NCI-H69 (cell line): ENCODE data around the gene RASA1.
"Not testable (repeated sequence)": the region's sequence is repeated elsewhere in the genome, so short reads cannot be mapped to it uniquely, and the experiment has no call there.

ENCODE experiments used
- DNase-seq: peaks from one replicate; lab custom pipeline; 2025; lab: John Stamatoyannopoulos, UW

The RASA1 gene

GRCh38 chr5:87282269-87282668 lies 14.6 kb downstream of the RASA1 start:
- no peak for DNase-seq

GRCh38 chr5:87287266-87287665 lies 19.6 kb downstream of the RASA1 start:
- DNase-seq, result not testable (repeated sequence)

- DNase-seq, result no peak
These were observed 31.1 kb downstream of the RASA1 start for GRCh38 chr5:87298692-87299362.

- DNase-seq, result no peak
These were observed 32.5 kb downstream of the RASA1 start for GRCh38 chr5:87300176-87300575.

GRCh38 chr5:87300744-87301143 lies 33.1 kb downstream of the RASA1 start:
- peak; percentile 34 for DNase-seq

- DNase-seq, result no peak
These were observed 34.4 kb downstream of the RASA1 start for GRCh38 chr5:87302061-87302460.

- DNase-seq, result no peak
These were observed 35.6 kb downstream of the RASA1 start for GRCh38 chr5:87303324-87303723.

GRCh38 chr5:87306090-87306489 lies 38.4 kb downstream of the RASA1 start:
- not testable (repeated sequence) for DNase-seq

GRCh38 chr5:87307796-87308423 lies 40.2 kb downstream of the RASA1 start:
- DNase-seq, result no peak

GRCh38 chr5:87311405-87312279 lies 44.0 kb downstream of the RASA1 start:
- peak; percentile 73 for DNase-seq

GRCh38 chr5:87313216-87313615 lies 45.5 kb downstream of the RASA1 start:
- DNase-seq, result no peak

GRCh38 chr5:87319469-87319868 lies 51.8 kb downstream of the RASA1 start:
- DNase-seq, result no peak

GRCh38 chr5:87321605-87322004 lies 53.9 kb downstream of the RASA1 start:
- DNase-seq, result no peak

GRCh38 chr5:87322381-87322780 lies 54.7 kb downstream of the RASA1 start:
- DNase-seq, result no peak

GRCh38 chr5:87327998-87328397 lies 60.3 kb downstream of the RASA1 start:
- DNase-seq, result no peak

- no peak for DNase-seq
These were observed 61.4 kb downstream of the RASA1 start for GRCh38 chr5:87329114-87329513.

- DNase-seq, result no peak
These were observed 72.3 kb downstream of the RASA1 start for GRCh38 chr5:87339986-87340385.

- no peak for DNase-seq
These were observed 73.0 kb downstream of the RASA1 start for GRCh38 chr5:87340716-87341115.

- DNase-seq, result no peak
These were observed 79.6 kb downstream of the RASA1 start for GRCh38 chr5:87347272-87347671.

GRCh38 chr5:87347841-87348240 lies 80.2 kb downstream of the RASA1 start:
- DNase-seq, result no peak

- no peak for DNase-seq
These were observed 86.8 kb downstream of the RASA1 start for GRCh38 chr5:87354496-87354895.

- DNase-seq, result no peak
These were observed 91.4 kb downstream of the RASA1 start for GRCh38 chr5:87359106-87359505.

- DNase-seq, result no peak
These were observed 92.4 kb downstream of the RASA1 start for GRCh38 chr5:87360132-87360531.
